ENCODE data around the gene CACNA2D3. TPM values are rescaled to one million over a fixed set of nuclear protein-coding genes. Genes with fewer than 3 reads are reported as not detected.

CACNA2D3 gene
- total RNA-seq, 4 donors from 2014 or later: 0.83 to 5.0 (median 2.5) TPM

GRCh38 chr3:54760201-54760600 is 637.8 kb downstream of the CACNA2D3 start:
- Histone ChIP-seq H3K4me3 (no peak overlapping the region), H3K27ac (no peak overlapping the region), H3K27me3 (no peaks in the 10 kb centered on the region), H3K4me1 (no peaks in the 10 kb centered on the region), H3K9me3 (no peaks in the 10 kb centered on the region), H3K36me3 (no peaks in the 10 kb centered on the region)
- no peak for DNase-seq
- intact Hi-C loops (cut with DNase I; ENCODE audit: low total_unique reads): no loop called here
- no peak for TF ChIP-seq POLR2A (IDR thresholded peaks at IDR 0.05)
- no peak for TF ChIP-seq CTCF (IDR thresholded peaks at IDR 0.05)

- Histone ChIP-seq H3K4me3 (no peak overlapping the region), H3K36me3 (no peaks in the 10 kb centered on the region), H3K9me3 (no peaks in the 10 kb centered on the region), H3K27me3 (no peaks in the 10 kb centered on the region), H3K27ac (no peak overlapping the region), H3K4me1 (no peaks in the 10 kb centered on the region)
- intact Hi-C loops (cut with DNase I; ENCODE audit: low total_unique reads): no loop called here
- no peak for TF ChIP-seq POLR2A (IDR thresholded peaks at IDR 0.05)
- TF ChIP-seq CTCF (IDR thresholded peaks at IDR 0.05): no peak
- no peak for DNase-seq
These were observed 639.3 kb downstream of the CACNA2D3 start for GRCh38 chr3:54761637-54762036.

GRCh38 chr3:54764911-54765310 is 642.6 kb downstream of the CACNA2D3 start:
- no peaks in the 10 kb centered on the region for H3K4me1 ChIP-seq
- TF ChIP-seq CTCF (IDR thresholded peaks at IDR 0.05) (no peak), POLR2A (IDR thresholded peaks at IDR 0.05) (no peak)
- H3K27me3 ChIP-seq: no peaks in the 10 kb centered on the region

GRCh38 chr3:54771050-54771449 is 648.7 kb downstream of the CACNA2D3 start:
- Histone ChIP-seq H3K27ac (no peak overlapping the region), H3K4me1 (no peaks in the 10 kb centered on the region), H3K27me3 (no peaks in the 10 kb centered on the region), H3K36me3 (no peaks in the 10 kb centered on the region), H3K4me3 (no peak overlapping the region), H3K9me3 (no peaks in the 10 kb centered on the region)
- DNase-seq: no peak
- no peak for TF ChIP-seq POLR2A (IDR thresholded peaks at IDR 0.05)
- no peak for TF ChIP-seq CTCF (IDR thresholded peaks at IDR 0.05)
- intact Hi-C loops (cut with DNase I; ENCODE audit: low total_unique reads): no loop called here

More at GRCh38 chr3:54764911-54765310, 642.6 kb downstream of the CACNA2D3 start:
- DNase-seq: no peak
- intact Hi-C loops (cut with DNase I; ENCODE audit: low total_unique reads): no loop called here
- Histone ChIP-seq H3K36me3 (no peaks in the 10 kb centered on the region), H3K4me3 (no peak overlapping the region), H3K9me3 (no peaks in the 10 kb centered on the region), H3K27ac (no peak overlapping the region)

- Histone ChIP-seq H3K27me3 (no peaks in the 10 kb centered on the region), H3K9me3 (no peaks in the 10 kb centered on the region), H3K4me3 (no peak overlapping the region), H3K4me1 (no peaks in the 10 kb centered on the region), H3K27ac (no peak overlapping the region), H3K36me3 (no peaks in the 10 kb centered on the region)
- no peak for DNase-seq
- TF ChIP-seq POLR2A (IDR thresholded peaks at IDR 0.05): no peak
- no peak for TF ChIP-seq CTCF (IDR thresholded peaks at IDR 0.05)
- intact Hi-C loops (cut with DNase I; ENCODE audit: low total_unique reads): no loop called here
These were observed 649.7 kb downstream of the CACNA2D3 start for GRCh38 chr3:54772051-54772450.

All from uterus (tissue), 4 donors.